ENCODE results near the gene CSRNP3.

CSRNP3 gene

GRCh38 chr2:165505514-165505913, 36.0 kb downstream of the CSRNP3 start:
- H3K36me3 ChIP-seq (ENCODE audit: control insufficient read depth, insufficient read depth, low read length), result no peaks in the 10 kb centered on the region
- no peak overlapping the region for H3K4me3 ChIP-seq (replicated peaks; ENCODE audit: low read depth, low read length)
- no peak for DNase-seq (ENCODE audit: extremely low read depth, insufficient read length)
- no peaks in the 10 kb centered on the region for H3K27me3 ChIP-seq (replicated peaks; ENCODE audit: control insufficient read depth, insufficient read depth, low read length)
- no peak for TF ChIP-seq CTCF (IDR thresholded peaks at IDR 0.05; ENCODE audit: insufficient read depth, low read length, poor library complexity, severe bottlenecking)

- no peak for TF ChIP-seq CTCF (IDR thresholded peaks at IDR 0.05; ENCODE audit: insufficient read depth, low read length, poor library complexity, severe bottlenecking)
- H3K27me3 ChIP-seq (replicated peaks; ENCODE audit: control insufficient read depth, insufficient read depth, low read length), result no peaks in the 10 kb centered on the region
- H3K36me3 ChIP-seq (ENCODE audit: control insufficient read depth, insufficient read depth, low read length), result no peaks in the 10 kb centered on the region
- no peak overlapping the region for H3K4me3 ChIP-seq (replicated peaks; ENCODE audit: low read depth, low read length)
- DNase-seq (ENCODE audit: extremely low read depth, insufficient read length), result no peak
Observed at GRCh38 chr2:165508927-165509326, 39.4 kb downstream of the CSRNP3 start.

GRCh38 chr2:165513479-165513878, 44.0 kb downstream of the CSRNP3 start:
- TF ChIP-seq CTCF (IDR thresholded peaks at IDR 0.05; ENCODE audit: insufficient read depth, low read length, poor library complexity, severe bottlenecking), result no peak
- H3K4me3 ChIP-seq (replicated peaks; ENCODE audit: low read depth, low read length), result no peak overlapping the region
- no peaks in the 10 kb centered on the region for H3K27me3 ChIP-seq (replicated peaks; ENCODE audit: control insufficient read depth, insufficient read depth, low read length)
- DNase-seq (ENCODE audit: extremely low read depth, insufficient read length), result no peak
- H3K36me3 ChIP-seq (ENCODE audit: control insufficient read depth, insufficient read depth, low read length), result no peaks in the 10 kb centered on the region

GRCh38 chr2:165518611-165519010, 49.1 kb downstream of the CSRNP3 start:
- Histone ChIP-seq H3K4me3 (replicated peaks; ENCODE audit: low read depth, low read length) (no peak overlapping the region), H3K27me3 (replicated peaks; ENCODE audit: control insufficient read depth, insufficient read depth, low read length) (no peaks in the 10 kb centered on the region), H3K36me3 (ENCODE audit: control insufficient read depth, insufficient read depth, low read length) (no peaks in the 10 kb centered on the region)
- no peak for DNase-seq (ENCODE audit: extremely low read depth, insufficient read length)
- TF ChIP-seq CTCF (IDR thresholded peaks at IDR 0.05; ENCODE audit: insufficient read depth, low read length, poor library complexity, severe bottlenecking), result no peak

- Histone ChIP-seq H3K27me3 (replicated peaks; ENCODE audit: control insufficient read depth, insufficient read depth, low read length) (no peaks in the 10 kb centered on the region), H3K36me3 (ENCODE audit: control insufficient read depth, insufficient read depth, low read length) (no peaks in the 10 kb centered on the region), H3K4me3 (replicated peaks; ENCODE audit: low read depth, low read length) (no peak overlapping the region)
- TF ChIP-seq CTCF (IDR thresholded peaks at IDR 0.05; ENCODE audit: insufficient read depth, low read length, poor library complexity, severe bottlenecking), result no peak
- no peak for DNase-seq (ENCODE audit: extremely low read depth, insufficient read length)
Observed at GRCh38 chr2:165522719-165523118, 53.2 kb downstream of the CSRNP3 start.

GRCh38 chr2:165524720-165525119, 55.2 kb downstream of the CSRNP3 start:
- no peak for TF ChIP-seq CTCF (IDR thresholded peaks at IDR 0.05; ENCODE audit: insufficient read depth, low read length, poor library complexity, severe bottlenecking)
- no peaks in the 10 kb centered on the region for H3K36me3 ChIP-seq (ENCODE audit: control insufficient read depth, insufficient read depth, low read length)

More at GRCh38 chr2:165524720-165525119, 55.2 kb downstream of the CSRNP3 start:
- Histone ChIP-seq H3K27me3 (replicated peaks; ENCODE audit: control insufficient read depth, insufficient read depth, low read length) (no peaks in the 10 kb centered on the region), H3K4me3 (replicated peaks; ENCODE audit: low read depth, low read length) (no peak overlapping the region)
- DNase-seq (ENCODE audit: extremely low read depth, insufficient read length), result no peak
